PC-3 (cell line): ENCODE results near the gene DGKD. TPM values are rescaled to one million over a fixed set of nuclear protein-coding genes. Genes with fewer than 3 reads are reported as not detected.

Experiments used
- ATAC-seq: fragments of 200-7000 bp; cut with Tn5 transposase; 2 replicates; pipeline ENCODE4 v1.9.1; 2020; ENCODE audit warnings: mild to moderate bottlenecking, moderate library complexity
- BruUV-seq: library from RNA; stranded (reverse); fragments of 400-500 nt; replicated peaks from 2 replicates; lab custom pipeline; 2021; lab: Mats Ljungman, UMichigan
- CTCF ChIA-PET: fragments of 300-600 bp; sonication (Branson Sonifier 250); formaldehyde crosslinking; loops from one replicate; lab custom pipeline; 2022; ENCODE audit warnings: antibody characterized with exemption; lab: Charles Lee
- POLR2A ChIA-PET: fragments of 300-600 bp; sonication (Branson Sonifier 250); formaldehyde crosslinking; loops from one replicate; lab custom pipeline; 2022; ENCODE audit warnings: antibody characterized with exemption; ENCODE audit not compliant: unreplicated experiment; lab: Charles Lee
- DNase-seq: peaks from one replicate; pipeline ENCODE4 v3.0.0-alpha.2; 2015
- H2AFZ ChIP-seq: fragments of 300-600 bp; sonication (generic); 2 replicates; pipeline ENCODE4 v1.6.0; 2016; ENCODE audit warnings: antibody characterized with exemption, low read length
- H3F3A ChIP-seq: fragments of 300-600 bp; sonication (generic); one replicate; pipeline ENCODE4 v1.6.0; 2017; ENCODE audit warnings: antibody characterized with exemption, low read length, control low read depth, mild to moderate bottlenecking; ENCODE audit not compliant: unreplicated experiment
- H3K27ac ChIP-seq: fragments of 300-600 bp; sonication (generic); 2 replicates; pipeline ENCODE4 v1.5.1; 2016; ENCODE audit warnings: mild to moderate bottlenecking, low read length
- H3K27me3 ChIP-seq: fragments of 300-600 bp; sonication (generic); 2 replicates; pipeline ENCODE4 v1.6.1; 2016; ENCODE audit warnings: low read length, mixed read lengths
- H3K36me3 ChIP-seq: fragments of 300-600 bp; sonication (generic); 2 replicates; pipeline ENCODE4 v1.6.1; 2016; ENCODE audit warnings: low read depth, mixed run types, low read length, mixed read lengths
- H3K4me1 ChIP-seq: fragments of 300-600 bp; sonication (generic); 2 replicates; pipeline ENCODE4 v1.5.1; 2016; ENCODE audit warnings: low read length; ENCODE audit not compliant: insufficient read depth
- H3K4me2 ChIP-seq: fragments of 300-600 bp; sonication (generic); 2 replicates; pipeline ENCODE4 v1.6.0; 2016; ENCODE audit warnings: low read length
- H3K4me3 ChIP-seq: fragments of 300-600 bp; sonication (generic); 2 replicates; pipeline ENCODE4 v1.5.1; 2016; ENCODE audit warnings: mild to moderate bottlenecking, low read length, mixed read lengths
- H3K79me2 ChIP-seq: fragments of 300-600 bp; sonication (generic); 2 replicates; pipeline ENCODE4 v1.6.1; 2017; ENCODE audit warnings: low read length, mixed read lengths
- H3K9ac ChIP-seq: fragments of 300-600 bp; sonication (generic); 2 replicates; pipeline ENCODE4 v1.6.0; 2016; ENCODE audit warnings: mild to moderate bottlenecking, low read length
- H3K9me2 ChIP-seq: fragments of 300-600 bp; sonication (generic); replicated peaks from 2 replicates; pipeline ENCODE4 v1.6.1; 2016; ENCODE audit warnings: mixed run types, low read length, mixed read lengths
- H3K9me3 ChIP-seq: fragments of 300-600 bp; sonication (generic); 2 replicates; pipeline ENCODE4 v1.6.1; 2016; ENCODE audit warnings: low read length, mixed read lengths
- H4K20me1 ChIP-seq: fragments of 300-600 bp; sonication (generic); 2 replicates; pipeline ENCODE4 v1.6.1; 2016; ENCODE audit warnings: low read length, mixed read lengths
- CTCF ChIP-seq: fragments of 300-600 bp; sonication (generic); conservative IDR thresholded peaks from 2 replicates; pipeline ENCODE4 v1.5.1; 2017; ENCODE audit warnings: antibody characterized with exemption, low read depth, mild to moderate bottlenecking, low read length
- EZH2 ChIP-seq: fragments of 300-600 bp; sonication (generic); IDR thresholded peaks from one replicate; pipeline ENCODE4 v1.6.1; 2017; ENCODE audit warnings: antibody characterized with exemption, mild to moderate bottlenecking, low read length; ENCODE audit not compliant: unreplicated experiment
- EZH2phosphoT487 ChIP-seq: fragments of 300-600 bp; sonication (generic); IDR thresholded peaks from 2 replicates; pipeline ENCODE4 v1.6.1; 2018; ENCODE audit warnings: mild to moderate bottlenecking, antibody characterized with exemption, low read length, borderline replicate concordance
- intact Hi-C: fragments of 100-400 bp; cut with micrococcal nuclease; formaldehyde crosslinking; loops from 2 replicates; pipeline ENCODE4 v1.9.0; 2023
- total RNA-seq: library from RNA; depleted of rRNA; stranded (reverse); fragments of >200 nt; gene quantifications from 2 replicates; pipeline ENCODE4 v1.2.3, GENCODE V29; 2014

Gene DGKD
- total RNA-seq, 1 experiment from 2014 or later, result 23.3 TPM

- Histone ChIP-seq H4K20me1 (no peaks in the 10 kb centered on the region), H3K27ac (no peak overlapping the region), H3F3A (no peaks in the 10 kb centered on the region), H3K36me3 (no peaks in the 10 kb centered on the region), H3K4me3 (no peak overlapping the region), H3K9ac (no peak overlapping the region), H3K4me2 (no peak overlapping the region), H3K27me3 (no peaks in the 10 kb centered on the region), H3K79me2 (no peaks in the 10 kb centered on the region), H2AFZ (no peak overlapping the region), H3K4me1 (no peaks in the 10 kb centered on the region), H3K9me2 (no peaks in the 10 kb centered on the region), H3K9me3 (no peaks in the 10 kb centered on the region)
- ChIA-PET POLR2A (interaction anchor here (0.6 to 0.7 kb wide), 2 partner anchors 25 to 103 kb away, joined by 5 to 6 read pairs; no protein-coding TSS in a partner anchor), CTCF (interaction anchor here (0.6 kb wide), 1 partner anchor 15 kb away, joined by 3 read pairs; no protein-coding TSS in a partner anchor)
- BruUV-seq, result no TSS peak
- intact Hi-C loops, result no loop called here
- 0 out of 2 replicates have a peak, but pooled peaks have one; percentile 24 for ATAC-seq
- no peak for TF ChIP-seq EZH2
- TF ChIP-seq CTCF, result no peak
- TF ChIP-seq EZH2phosphoT487, result no peak
- DNase-seq, result no peak
Observed at GRCh38 chr2:233325814-233326213, 28.5 kb upstream of the DGKD start.

GRCh38 chr2:233326500-233326899 lies 27.8 kb upstream of the DGKD start:
- Histone ChIP-seq H4K20me1 (no peaks in the 10 kb centered on the region), H3F3A (no peaks in the 10 kb centered on the region), H2AFZ (no peak overlapping the region), H3K27me3 (no peaks in the 10 kb centered on the region), H3K4me1 (no peaks in the 10 kb centered on the region), H3K9ac (no peak overlapping the region), H3K4me2 (no peak overlapping the region), H3K27ac (no peak overlapping the region), H3K79me2 (no peaks in the 10 kb centered on the region), H3K36me3 (no peaks in the 10 kb centered on the region), H3K9me3 (no peaks in the 10 kb centered on the region), H3K4me3 (no peak overlapping the region), H3K9me2 (no peaks in the 10 kb centered on the region)
- TF ChIP-seq CTCF, result no peak
- TF ChIP-seq EZH2, result no peak
- no peak for TF ChIP-seq EZH2phosphoT487
- no peak for DNase-seq
- ATAC-seq, result no peak
- POLR2A ChIA-PET, result no interaction called here
- CTCF ChIA-PET, result no interaction called here
- intact Hi-C loops, result no loop called here
- no TSS peak for BruUV-seq

GRCh38 chr2:233328922-233329321 lies 25.4 kb upstream of the DGKD start:
- Histone ChIP-seq H3K9me2 (no peaks in the 10 kb centered on the region), H3K27me3 (no peaks in the 10 kb centered on the region), H3K4me3 (no peak overlapping the region), H4K20me1 (no peaks in the 10 kb centered on the region), H3K4me2 (no peak overlapping the region), H3K9me3 (no peaks in the 10 kb centered on the region), H2AFZ (no peak overlapping the region), H3K27ac (no peak overlapping the region), H3K36me3 (no peaks in the 10 kb centered on the region), H3K79me2 (no peaks in the 10 kb centered on the region), H3K4me1 (no peaks in the 10 kb centered on the region), H3K9ac (no peak overlapping the region), H3F3A (no peaks in the 10 kb centered on the region)
- POLR2A ChIA-PET, result no interaction called here
- no peak for TF ChIP-seq EZH2phosphoT487
- no peak for TF ChIP-seq CTCF
- no peak for TF ChIP-seq EZH2
- DNase-seq (no peak), ATAC-seq (no peak)
- intact Hi-C loops, result no loop called here
- no TSS peak for BruUV-seq
- CTCF ChIA-PET, result no interaction called here
